Caco-2 (cell line): ENCODE measurements around the gene ADARB2. TPM values are rescaled to one million over a fixed set of nuclear protein-coding genes. Genes with fewer than 3 reads are reported as not detected.

Experiments
- BruUV-seq: library from RNA; stranded (reverse); fragments of 400-500 nt; replicated peaks from 2 replicates; lab custom pipeline; 2021; lab: Mats Ljungman, UMichigan
- CTCF ChIA-PET: fragments of 300-600 bp; sonication (Branson Sonifier 250); formaldehyde crosslinking; loops from one replicate; lab custom pipeline; 2022; ENCODE audit warnings: antibody characterized with exemption; lab: Charles Lee
- POLR2A ChIA-PET: fragments of 300-600 bp; sonication (Branson Sonifier 250); formaldehyde crosslinking; loops from one replicate; lab custom pipeline; 2022; ENCODE audit warnings: antibody characterized with exemption; lab: Charles Lee
- DNase-seq, 2 experiments: peaks; one replicate each; pipeline versions ENCODE4 v3.0.0 to v3.0.0-alpha.2; 2020 to 2022
- H3K27me3 ChIP-seq: replicated peaks from 2 replicates; pipeline ENCODE4 v1.6.0; 2011; ENCODE audit warnings: low read length; ENCODE audit not compliant: control insufficient read depth, insufficient read depth
- H3K36me3 ChIP-seq: 2 replicates; pipeline ENCODE4 v1.5.1; 2011; ENCODE audit warnings: low read length; ENCODE audit not compliant: control insufficient read depth, insufficient read depth
- H3K4me1 ChIP-seq: fragments of 250-450 bp; sonication (Bioruptor Pico); 2 replicates; pipeline ENCODE4 v1.5.1; 2020; ENCODE audit warnings: mild to moderate bottlenecking
- H3K4me3 ChIP-seq: 2 replicates; pipeline ENCODE4 v1.5.1; 2011; ENCODE audit warnings: low read depth, mild to moderate bottlenecking, control low read depth, low read length
- H3K9me3 ChIP-seq: fragments of 250-450 bp; sonication (Bioruptor Pico); 2 replicates; pipeline ENCODE4 v1.5.1; 2020; ENCODE audit warnings: mild to moderate bottlenecking, moderate library complexity
- H3K27ac Mint-ChIP-seq: one replicate; pipeline ENCODE4 v1.8.0; 2022; ENCODE audit warnings: mixed read lengths; ENCODE audit not compliant: unreplicated experiment
- H3K27me3 Mint-ChIP-seq: one replicate; pipeline ENCODE4 v1.8.0; 2022; ENCODE audit warnings: mixed read lengths; ENCODE audit not compliant: insufficient read depth, unreplicated experiment
- H3K36me3 Mint-ChIP-seq: one replicate; pipeline ENCODE4 v1.8.0; 2022; ENCODE audit warnings: mild to moderate bottlenecking, mixed read lengths; ENCODE audit not compliant: insufficient read depth, unreplicated experiment
- H3K4me1 Mint-ChIP-seq: one replicate; pipeline ENCODE4 v1.8.0; 2022; ENCODE audit warnings: low read depth, mixed read lengths; ENCODE audit not compliant: unreplicated experiment
- H3K4me3 Mint-ChIP-seq: one replicate; pipeline ENCODE4 v1.8.0; 2022; ENCODE audit warnings: mild to moderate bottlenecking, moderate library complexity, mixed read lengths; ENCODE audit not compliant: unreplicated experiment
- H3K9me3 Mint-ChIP-seq: one replicate; pipeline ENCODE4 v1.8.0; 2022; ENCODE audit warnings: mixed read lengths; ENCODE audit not compliant: unreplicated experiment
- CTCF ChIP-seq, 2 experiments: fragments of 200-600 bp in 1 of 2; IDR thresholded peaks; 1 replicate in 1 of 2; 2 replicates in 1 of 2; pipeline versions ENCODE4 v1.5.1 to v1.8.0; 2011 to 2022; ENCODE audit warnings: antibody characterized with exemption in 1 of 2, control low read depth in 1 of 2, inconsistent platforms in 1 of 2, low read depth in 1 of 2, low read length in 1 of 2, mild to moderate bottlenecking in 1 of 2, moderate library complexity in 1 of 2; ENCODE audit not compliant: insufficient read depth in 1 of 2, severe bottlenecking in 1 of 2, unreplicated experiment in 1 of 2
- intact Hi-C: fragments of 100-400 bp; cut with micrococcal nuclease; formaldehyde crosslinking; loops from one replicate; pipeline ENCODE4 v1.10.0; 2022; ENCODE audit not compliant: unreplicated experiment
- total RNA-seq: library from RNA; stranded (reverse); gene quantifications from 2 replicates; pipeline ENCODE4 v1.2.3, GENCODE V29; 2022

ADARB2 gene
- total RNA-seq, 1 experiment from 2014 or later = 0.27 TPM

GRCh38 chr10:1301143-1301542 lies 436.2 kb downstream of the ADARB2 start:
- no peak for DNase-seq
- no TSS peak for BruUV-seq
- H3K36me3 ChIP-seq = no peaks in the 10 kb centered on the region
- TF ChIP-seq CTCF (IDR thresholded peaks at IDR 0.05; ENCODE audit: insufficient read depth in 1 of 2, low read depth in 1 of 2, low read length in 1 of 2, severe bottlenecking in 1 of 2, unreplicated experiment in 1 of 2) = peak; percentile 21 to 37
- Mint-ChIP-seq H3K4me1 (no peaks in the 10 kb centered on the region), H3K27me3 (peaks cover 15% of the 10 kb centered on the region), H3K36me3 (no peaks in the 10 kb centered on the region), H3K27ac (no peak overlapping the region), H3K9me3 (no peaks in the 10 kb centered on the region), H3K4me3 (no peak overlapping the region)
- ChIA-PET CTCF (no interaction called here), POLR2A (no interaction called here)
- H3K9me3 ChIP-seq = no peaks in the 10 kb centered on the region
- no peaks in the 10 kb centered on the region for H3K4me1 ChIP-seq
- no peak overlapping the region for H3K4me3 ChIP-seq
- intact Hi-C loops = loop anchor here (5.0 kb wide), 1 partner anchor 71 kb away; no protein-coding TSS in a partner anchor
- no peaks in the 10 kb centered on the region; the same call in none of the 2 replicates for H3K27me3 ChIP-seq

GRCh38 chr10:1300218-1300617 lies 437.1 kb downstream of the ADARB2 start:
- Histone ChIP-seq H3K36me3 (no peaks in the 10 kb centered on the region), H3K4me3 (no peak overlapping the region), H3K4me1 (no peaks in the 10 kb centered on the region), H3K27me3 (no peaks in the 10 kb centered on the region; the same call in none of the 2 replicates), H3K9me3 (no peaks in the 10 kb centered on the region)
- H3K27me3 Mint-ChIP-seq = peaks cover 15% of the 10 kb centered on the region
- H3K36me3 Mint-ChIP-seq = no peaks in the 10 kb centered on the region
- H3K4me3 Mint-ChIP-seq = no peak overlapping the region
- POLR2A ChIA-PET = no interaction called here
- no peaks in the 10 kb centered on the region for H3K9me3 Mint-ChIP-seq
- intact Hi-C loops = loop anchor here (5.0 kb wide), 1 partner anchor 72 kb away; no protein-coding TSS in a partner anchor
- H3K4me1 Mint-ChIP-seq = no peaks in the 10 kb centered on the region
- no TSS peak for BruUV-seq
- H3K27ac Mint-ChIP-seq = no peak overlapping the region
- TF ChIP-seq CTCF (IDR thresholded peaks at IDR 0.05; ENCODE audit: insufficient read depth in 1 of 2, low read depth in 1 of 2, low read length in 1 of 2, severe bottlenecking in 1 of 2, unreplicated experiment in 1 of 2) = no peak
- CTCF ChIA-PET = interaction anchor here (0.5 kb wide), 1 partner anchor 955 kb away, joined by 8 read pairs; no protein-coding TSS in a partner anchor
- no peak for DNase-seq

GRCh38 chr10:1299041-1299726 lies 438.1 kb downstream of the ADARB2 start:
- no TSS peak for BruUV-seq
- CTCF ChIA-PET = no interaction called here

More at GRCh38 chr10:1299041-1299726, 438.1 kb downstream of the ADARB2 start:
- no peak for TF ChIP-seq CTCF (IDR thresholded peaks at IDR 0.05; ENCODE audit: insufficient read depth in 1 of 2, low read depth in 1 of 2, low read length in 1 of 2, severe bottlenecking in 1 of 2, unreplicated experiment in 1 of 2)
- H3K9me3 Mint-ChIP-seq = no peaks in the 10 kb centered on the region
- no peaks in the 10 kb centered on the region for H3K36me3 Mint-ChIP-seq
- Histone ChIP-seq H3K4me3 (no peak overlapping the region), H3K27me3 (no peaks in the 10 kb centered on the region; the same call in none of the 2 replicates), H3K9me3 (no peaks in the 10 kb centered on the region), H3K4me1 (no peaks in the 10 kb centered on the region), H3K36me3 (no peaks in the 10 kb centered on the region)
- no peak for DNase-seq
- POLR2A ChIA-PET = no interaction called here
- H3K4me3 Mint-ChIP-seq = no peak overlapping the region
- no peaks in the 10 kb centered on the region for H3K4me1 Mint-ChIP-seq
- intact Hi-C loops = no loop called here
- H3K27me3 Mint-ChIP-seq = peaks cover 15% of the 10 kb centered on the region
- H3K27ac Mint-ChIP-seq = no peak overlapping the region
